Karpas-422 (cell line): ENCODE results near the gene EFCAB14. TPM values are rescaled to one million over a fixed set of nuclear protein-coding genes. Genes with fewer than 3 reads are reported as not detected.
"Not testable (repeated sequence)": the region's sequence is repeated elsewhere in the genome, so short reads cannot be mapped to it uniquely, and the experiment has no call there.

ENCODE experiments used
- DNase-seq: peaks from one replicate; pipeline ENCODE4 v3.0.0-alpha.2; 2015
- H2AFZ ChIP-seq: fragments of 200-600 bp; sonication (generic); 2 replicates; pipeline ENCODE4 v1.6.1; 2014; ENCODE audit warnings: antibody characterized with exemption, low read length, mixed read lengths
- H3K27ac ChIP-seq: fragments of 200-600 bp; sonication (generic); 2 replicates; pipeline ENCODE4 v1.5.1; 2014; ENCODE audit warnings: mild to moderate bottlenecking, low read length, moderate library complexity
- H3K27me3 ChIP-seq: fragments of 200-600 bp; sonication (generic); 2 replicates; pipeline ENCODE4 v1.6.1; 2014; ENCODE audit warnings: low read length, mixed read lengths
- H3K36me3 ChIP-seq: fragments of 200-600 bp; sonication (generic); 2 replicates; pipeline ENCODE4 v1.6.1; 2014; ENCODE audit warnings: low read length, mixed read lengths; ENCODE audit not compliant: insufficient read depth
- H3K4me1 ChIP-seq: fragments of 200-600 bp; sonication (generic); 2 replicates; pipeline ENCODE4 v1.6.1; 2014; ENCODE audit warnings: mild to moderate bottlenecking, low read length, mixed read lengths
- H3K4me2 ChIP-seq: fragments of 200-600 bp; sonication (generic); 2 replicates; pipeline ENCODE4 v1.6.1; 2014; ENCODE audit warnings: low read length, low read depth, mild to moderate bottlenecking; ENCODE audit not compliant: poor library complexity, severe bottlenecking
- H3K4me3 ChIP-seq: fragments of 200-600 bp; sonication (generic); 2 replicates; pipeline ENCODE4 v1.5.1; 2014; ENCODE audit warnings: mild to moderate bottlenecking, antibody characterized with exemption, low read length, mixed read lengths
- H3K79me2 ChIP-seq: fragments of 200-600 bp; sonication (generic); 2 replicates; pipeline ENCODE4 v1.6.1; 2014; ENCODE audit warnings: mild to moderate bottlenecking, low read length, mixed read lengths
- H3K9ac ChIP-seq: fragments of 200-600 bp; sonication (generic); 2 replicates; pipeline ENCODE4 v1.6.0; 2014; ENCODE audit warnings: low read length
- H3K9me2 ChIP-seq: fragments of 200-600 bp; sonication (generic), shearing (Covaris generic); replicated peaks from 2 replicates; pipeline ENCODE4 v1.6.0; 2014; ENCODE audit warnings: mild to moderate bottlenecking, low read length, moderate library complexity; ENCODE audit not compliant: insufficient read depth
- H3K9me3 ChIP-seq: fragments of 300-700, 200-600 bp; sonication (generic); 2 replicates; pipeline ENCODE4 v1.6.1; 2014; ENCODE audit warnings: low read length, mixed read lengths
- H4K20me1 ChIP-seq: fragments of 200-600 bp; sonication (generic); 2 replicates; pipeline ENCODE4 v1.6.1; 2014; ENCODE audit warnings: mild to moderate bottlenecking, antibody characterized with exemption, low read length, low read depth; ENCODE audit not compliant: insufficient read depth
- total RNA-seq: library from RNA; depleted of rRNA; stranded (reverse); fragments of >200 nt; shearing (Covaris generic); gene quantifications from 2 replicates; pipeline ENCODE4 v1.2.3, GENCODE V29; 2014; ENCODE audit warnings: low replicate concordance

EFCAB14 gene
- total RNA-seq, 1 experiment from 2014 or later: 75.0 TPM

DNA sequence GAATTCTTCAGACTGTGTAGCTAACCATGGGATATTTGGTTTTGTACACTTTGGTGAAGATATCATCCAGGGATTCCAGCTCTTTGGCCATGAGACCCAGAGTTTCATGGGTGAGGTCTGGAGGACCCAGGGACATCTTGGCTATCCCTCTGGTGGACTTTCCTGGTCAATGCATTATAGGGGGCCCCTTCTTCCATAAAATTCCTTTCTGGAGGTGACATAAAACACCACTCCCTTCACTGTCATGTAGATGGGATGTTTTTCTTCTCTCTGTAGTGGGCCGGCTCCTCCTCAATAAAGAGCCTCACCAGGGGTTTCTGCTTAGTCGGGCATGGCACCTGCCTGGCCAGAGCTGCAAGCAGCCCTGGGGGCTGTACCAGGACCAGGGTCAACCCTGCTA lies 52.9 kb downstream of the EFCAB14 start:
- Histone ChIP-seq H3K4me1 (peaks cover 22% of the 10 kb centered on the region), H3K4me3 (peak overlapping the region; percentile 77; the same call in 1 of the 2 replicates), H3K9me3 (no peaks in the 10 kb centered on the region), H3K79me2 (peaks cover 41% of the 10 kb centered on the region), H3K27me3 (no peaks in the 10 kb centered on the region), H3K4me2 (peak overlapping the region; percentile 93), H2AFZ (no peak overlapping the region), H3K36me3 (peaks cover 19% of the 10 kb centered on the region), H3K9ac (0 out of 2 replicates have a peak overlapping the region, but pooled peaks have one; percentile 92), H3K27ac (no peak overlapping the region), H3K9me2 (no peaks in the 10 kb centered on the region), H4K20me1 (no peaks in the 10 kb centered on the region)
- no peak for DNase-seq

DNA sequence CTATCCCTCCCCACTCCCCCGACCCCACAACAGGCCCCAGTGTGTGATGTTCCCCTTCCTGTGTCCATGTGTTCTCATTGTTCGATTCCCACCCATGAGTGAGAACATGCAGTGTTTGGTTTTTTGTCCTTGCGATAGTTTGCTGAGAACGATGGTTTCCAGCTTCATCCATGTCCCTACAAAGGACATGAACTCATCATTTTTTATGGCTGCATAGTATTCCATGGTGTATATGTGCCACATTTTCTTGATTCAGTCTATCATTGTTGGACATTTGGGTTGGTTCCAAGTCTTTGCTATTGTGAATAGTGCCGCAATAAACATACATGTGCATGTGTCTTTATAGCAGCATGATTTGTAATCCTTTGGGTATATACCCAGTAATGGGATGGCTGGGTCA lies 56.0 kb downstream of the EFCAB14 start:
- Histone ChIP-seq H3K4me1 (peaks cover 15% of the 10 kb centered on the region), H3K36me3 (peaks cover 27% of the 10 kb centered on the region), H3K79me2 (peaks cover 43% of the 10 kb centered on the region)
- not testable (repeated sequence) for H4K20me1 ChIP-seq, H3K27me3 ChIP-seq, H3K4me3 ChIP-seq, H3K4me2 ChIP-seq, H3K9ac ChIP-seq, DNase-seq, H3K27ac ChIP-seq, H3K9me2 ChIP-seq, H3K9me3 ChIP-seq, H2AFZ ChIP-seq

DNA sequence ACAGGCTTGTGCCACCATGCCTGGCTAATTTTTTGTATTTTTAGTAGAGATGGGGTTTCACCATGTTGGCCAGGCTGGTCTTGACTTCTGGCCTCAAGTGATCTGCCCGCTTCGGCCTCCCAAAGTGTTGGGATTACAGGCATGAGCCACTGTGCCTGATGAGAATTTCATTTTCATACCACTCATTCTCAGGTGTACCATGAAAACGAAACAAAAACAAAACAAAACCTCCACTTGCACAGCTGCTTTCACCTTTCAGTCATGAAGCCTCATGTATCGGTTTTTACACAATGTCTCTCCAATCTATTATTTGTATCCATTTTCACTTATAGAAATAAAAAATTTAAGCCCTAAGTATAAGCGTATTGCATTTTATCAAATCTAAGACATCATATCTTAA lies 58.8 kb downstream of the EFCAB14 start:
- H3K36me3 ChIP-seq: peaks cover 51% of the 10 kb centered on the region
- H3K9ac ChIP-seq, H3K4me1 ChIP-seq, H3K4me3 ChIP-seq, H3K9me2 ChIP-seq, H3K27me3 ChIP-seq, H3K27ac ChIP-seq, H2AFZ ChIP-seq, H3K4me2 ChIP-seq, DNase-seq, H4K20me1 ChIP-seq, H3K9me3 ChIP-seq: not testable (repeated sequence)
- peaks cover 15% of the 10 kb centered on the region for H3K79me2 ChIP-seq

DNA sequence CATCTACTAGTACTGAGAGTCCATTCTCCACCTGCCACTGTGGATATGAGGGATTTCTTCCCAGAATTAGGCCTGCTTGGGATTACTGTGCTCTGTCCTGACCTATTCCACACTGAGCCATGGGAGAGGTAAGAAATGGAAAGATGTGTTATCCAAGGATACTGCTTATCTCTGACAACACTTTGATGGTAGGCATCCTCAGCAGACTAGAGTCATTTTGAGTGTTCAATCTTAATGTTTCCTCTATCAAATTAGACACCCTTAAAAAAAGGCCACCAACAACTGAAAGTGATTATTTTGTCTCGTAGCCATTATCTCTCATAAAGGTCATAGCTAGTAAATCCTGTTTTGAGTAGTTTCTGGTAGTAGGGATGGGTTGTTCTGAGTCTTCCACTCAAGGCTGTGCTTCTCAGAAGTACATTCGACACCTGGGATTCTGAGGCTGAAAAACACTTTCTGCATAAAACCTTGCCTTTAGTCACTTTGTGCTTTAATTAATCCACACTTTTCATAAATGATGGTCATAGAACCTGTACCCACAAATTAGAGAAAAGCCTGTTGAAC lies 59.5 kb downstream of the EFCAB14 start:
- Histone ChIP-seq H3K9me3 (no peaks in the 10 kb centered on the region), H3K9ac (no peak overlapping the region), H3K9me2 (no peaks in the 10 kb centered on the region), H2AFZ (no peak overlapping the region), H4K20me1 (no peaks in the 10 kb centered on the region), H3K79me2 (peaks cover 8% of the 10 kb centered on the region), H3K36me3 (peaks cover 50% of the 10 kb centered on the region), H3K27ac (no peak overlapping the region), H3K4me2 (no peak overlapping the region), H3K27me3 (no peaks in the 10 kb centered on the region), H3K4me3 (no peak overlapping the region), H3K4me1 (no peaks in the 10 kb centered on the region)
- DNase-seq: no peak

DNA sequence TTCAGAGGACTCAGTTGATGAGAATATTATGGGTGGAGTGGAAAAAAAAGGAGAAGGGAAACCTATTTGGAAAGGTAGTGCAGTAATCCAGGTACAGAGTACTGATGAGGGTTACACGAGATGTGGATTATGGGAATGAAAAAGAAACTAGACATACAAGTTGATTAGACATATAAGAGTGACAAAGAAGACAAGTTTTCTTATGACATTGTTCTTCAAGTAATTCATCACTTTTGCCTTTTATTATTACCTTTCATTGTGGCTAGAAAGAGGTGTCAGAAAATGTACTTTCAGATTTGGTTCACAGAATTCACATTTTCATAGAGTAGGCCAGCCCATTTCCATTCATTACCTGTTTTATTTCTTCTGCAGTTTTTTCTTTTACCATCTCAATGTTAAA lies 61.1 kb downstream of the EFCAB14 start:
- no peaks in the 10 kb centered on the region for H4K20me1 ChIP-seq
- no peaks in the 10 kb centered on the region for H3K27me3 ChIP-seq
- peaks cover 4% of the 10 kb centered on the region; the same call in 1 of the 2 replicates for H3K79me2 ChIP-seq
- H3K9me2 ChIP-seq: no peaks in the 10 kb centered on the region
- peaks cover 48% of the 10 kb centered on the region for H3K36me3 ChIP-seq
- no peak overlapping the region for H3K4me3 ChIP-seq
- no peak for DNase-seq
- no peaks in the 10 kb centered on the region for H3K9me3 ChIP-seq
- H3K4me1 ChIP-seq: no peaks in the 10 kb centered on the region
- no peak overlapping the region for H3K4me2 ChIP-seq
- H3K27ac ChIP-seq: no peak overlapping the region
- no peak overlapping the region for H2AFZ ChIP-seq
- no peak overlapping the region for H3K9ac ChIP-seq

DNA sequence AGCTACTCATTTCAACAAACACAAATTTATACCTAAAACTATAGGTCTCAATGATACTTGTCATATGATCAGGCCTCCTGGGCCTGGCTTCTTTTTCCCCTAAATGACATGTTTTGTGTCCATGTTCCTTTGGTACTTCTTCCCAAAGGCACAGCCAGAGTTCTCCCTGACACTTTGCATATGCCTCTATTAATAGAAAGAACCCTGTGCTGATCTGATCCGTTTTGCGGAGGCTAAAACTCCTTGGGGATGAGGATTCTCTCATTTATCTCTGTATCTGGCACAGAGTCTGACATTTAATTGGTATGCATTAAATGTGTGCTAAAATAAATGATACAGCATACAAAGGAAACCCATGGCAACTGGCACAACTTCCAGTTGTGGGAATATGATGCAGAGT lies 62.3 kb downstream of the EFCAB14 start:
- peaks cover 4% of the 10 kb centered on the region; the same call in 1 of the 2 replicates for H3K79me2 ChIP-seq
- H3K4me1 ChIP-seq: no peaks in the 10 kb centered on the region
- H3K27ac ChIP-seq: no peak overlapping the region
- no peak overlapping the region for H3K4me2 ChIP-seq
- no peak overlapping the region for H3K4me3 ChIP-seq
- H3K27me3 ChIP-seq: no peaks in the 10 kb centered on the region
- H2AFZ ChIP-seq: no peak overlapping the region
- no peak overlapping the region for H3K9ac ChIP-seq
- H3K36me3 ChIP-seq: peaks cover 59% of the 10 kb centered on the region
- H4K20me1 ChIP-seq: no peaks in the 10 kb centered on the region
- no peaks in the 10 kb centered on the region for H3K9me2 ChIP-seq
- no peaks in the 10 kb centered on the region for H3K9me3 ChIP-seq
- no peak for DNase-seq

DNA sequence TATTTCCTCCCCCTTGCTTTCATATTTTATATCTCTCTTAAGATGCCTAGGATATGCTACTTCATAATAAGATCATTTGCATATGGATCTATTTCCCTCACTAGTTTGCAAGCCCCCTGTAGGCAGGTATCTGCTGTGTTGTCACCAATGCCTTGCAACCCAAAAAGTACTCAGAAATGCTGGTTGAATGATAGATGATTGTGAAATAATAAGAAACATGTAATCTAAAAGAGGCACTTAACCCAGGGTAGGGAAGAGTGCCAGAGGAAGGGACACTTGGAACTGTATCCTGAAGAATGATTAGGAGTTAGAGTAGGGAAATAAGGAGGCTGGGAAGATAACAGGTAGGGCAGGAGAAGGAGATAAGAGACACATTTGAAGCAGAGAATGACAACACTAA lies 63.1 kb downstream of the EFCAB14 start:
- DNase-seq: no peak
- no peaks in the 10 kb centered on the region for H3K27me3 ChIP-seq
- no peaks in the 10 kb centered on the region for H3K9me3 ChIP-seq
- H3K27ac ChIP-seq: no peak overlapping the region
- H3K4me3 ChIP-seq: no peak overlapping the region
- H3K4me1 ChIP-seq: no peaks in the 10 kb centered on the region
- H2AFZ ChIP-seq: no peak overlapping the region
- no peaks in the 10 kb centered on the region for H3K9me2 ChIP-seq
- H3K4me2 ChIP-seq: no peak overlapping the region
- no peak overlapping the region for H3K9ac ChIP-seq
- peaks cover 2% of the 10 kb centered on the region; the same call in 1 of the 2 replicates for H3K79me2 ChIP-seq
- no peaks in the 10 kb centered on the region for H4K20me1 ChIP-seq
- peaks cover 59% of the 10 kb centered on the region for H3K36me3 ChIP-seq

DNA sequence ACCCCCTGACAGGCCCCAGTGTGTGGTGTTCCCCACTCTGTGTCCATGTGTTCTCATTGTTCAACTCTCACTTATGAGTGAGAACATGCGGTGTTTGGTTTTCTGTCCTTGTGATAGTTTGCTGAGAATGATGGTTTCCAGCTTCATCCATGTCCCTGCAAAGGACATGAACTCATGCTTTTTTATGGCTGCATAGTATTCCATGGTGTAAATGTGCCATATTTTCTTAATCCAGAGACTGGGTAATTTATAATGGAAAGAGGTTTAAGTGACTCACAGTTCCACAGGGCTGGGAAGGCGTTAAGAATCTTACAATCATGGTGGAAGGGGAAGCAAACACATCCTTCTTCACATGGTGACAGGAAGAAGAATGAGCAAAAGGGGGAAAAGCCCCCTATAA lies 64.2 kb downstream of the EFCAB14 start:
- H3K9ac ChIP-seq, H3K9me3 ChIP-seq, H3K27ac ChIP-seq, DNase-seq, H2AFZ ChIP-seq, H3K79me2 ChIP-seq, H3K4me3 ChIP-seq, H3K27me3 ChIP-seq, H3K9me2 ChIP-seq, H3K4me2 ChIP-seq, H4K20me1 ChIP-seq, H3K4me1 ChIP-seq: not testable (repeated sequence)
- peaks cover 70% of the 10 kb centered on the region for H3K36me3 ChIP-seq

DNA sequence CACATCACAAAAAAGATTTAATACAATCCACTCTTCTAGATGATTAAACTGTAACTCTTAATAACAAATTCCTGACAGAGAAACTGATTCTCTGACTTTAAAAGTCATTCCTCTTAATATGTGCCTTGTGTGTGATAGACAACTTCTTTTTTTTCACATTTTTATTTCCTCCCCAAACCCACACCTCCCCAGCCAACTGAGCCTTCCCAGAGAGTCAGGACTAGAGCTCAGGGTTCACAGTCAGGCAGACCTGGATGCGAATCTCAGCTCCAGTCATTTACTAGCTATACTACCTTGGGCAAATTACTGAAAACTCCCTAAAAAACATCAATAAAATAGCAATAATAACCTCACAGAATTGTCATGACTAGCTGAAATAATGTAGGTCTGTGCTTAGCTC lies 64.9 kb downstream of the EFCAB14 start:
- no peaks in the 10 kb centered on the region for H3K9me3 ChIP-seq
- H3K79me2 ChIP-seq: no peaks in the 10 kb centered on the region
- H3K27me3 ChIP-seq: no peaks in the 10 kb centered on the region
- no peaks in the 10 kb centered on the region for H3K9me2 ChIP-seq
- no peak overlapping the region for H3K27ac ChIP-seq
- H4K20me1 ChIP-seq: no peaks in the 10 kb centered on the region
- DNase-seq: no peak
- H3K4me3 ChIP-seq: no peak overlapping the region
- H3K4me1 ChIP-seq: no peaks in the 10 kb centered on the region
- H3K9ac ChIP-seq: no peak overlapping the region
- peaks cover 67% of the 10 kb centered on the region for H3K36me3 ChIP-seq
- no peak overlapping the region for H2AFZ ChIP-seq
- H3K4me2 ChIP-seq: no peak overlapping the region
